T-helper 17 cell (primary cell): ENCODE measurements around the gene DGKE. TPM values are rescaled to one million over a fixed set of nuclear protein-coding genes. Genes with fewer than 3 reads are reported as not detected.
A peak's percentile ranks its signal among the peaks of the same experiment; 100 is the strongest.

Source experiments
- ATAC-seq: fragments of 150-1000 bp; cut with Tn5 transposase; 2 replicates; pipeline ENCODE4 v1.10.0; 2021; ENCODE audit warnings: mild to moderate bottlenecking, moderate library complexity
- DNase-seq, 3 donors: peaks; one replicate each; pipeline versions ENCODE4 v3.0.0 to v3.0.0-alpha.2; 2020 to 2021
- H3K9me3 ChIP-seq: one replicate; pipeline ENCODE4 v1.7.0; 2013; ENCODE audit warnings: low read length, mild to moderate bottlenecking; ENCODE audit not compliant: control insufficient read depth, poor library complexity, severe bottlenecking
- H3K27ac Mint-ChIP-seq: one replicate; pipeline ENCODE4 v1.8.0; 2022; ENCODE audit warnings: mild to moderate bottlenecking, moderate library complexity, mixed read lengths
- H3K27me3 Mint-ChIP-seq: one replicate; pipeline ENCODE4 v1.8.0; 2022; ENCODE audit warnings: mixed read lengths
- H3K36me3 Mint-ChIP-seq: one replicate; pipeline ENCODE4 v1.8.0; 2022; ENCODE audit warnings: low read depth, mixed read lengths
- H3K4me1 Mint-ChIP-seq: one replicate; pipeline ENCODE4 v1.8.0; 2022; ENCODE audit warnings: mild to moderate bottlenecking, mixed read lengths
- H3K4me3 Mint-ChIP-seq: one replicate; pipeline ENCODE4 v1.8.0; 2022; ENCODE audit warnings: mild to moderate bottlenecking, moderate library complexity, mixed read lengths
- total RNA-seq, 4 donors: library from RNA in 2 of 4; stranded (reverse) in 2 of 4; gene quantifications; one replicate each; pipeline ENCODE4 v1.2.3 and lab custom pipeline; 2022 to 2026

DGKE gene
- total RNA-seq, 2 donors from 2014 or later = 29.1 to 38.2 TPM

DNA sequence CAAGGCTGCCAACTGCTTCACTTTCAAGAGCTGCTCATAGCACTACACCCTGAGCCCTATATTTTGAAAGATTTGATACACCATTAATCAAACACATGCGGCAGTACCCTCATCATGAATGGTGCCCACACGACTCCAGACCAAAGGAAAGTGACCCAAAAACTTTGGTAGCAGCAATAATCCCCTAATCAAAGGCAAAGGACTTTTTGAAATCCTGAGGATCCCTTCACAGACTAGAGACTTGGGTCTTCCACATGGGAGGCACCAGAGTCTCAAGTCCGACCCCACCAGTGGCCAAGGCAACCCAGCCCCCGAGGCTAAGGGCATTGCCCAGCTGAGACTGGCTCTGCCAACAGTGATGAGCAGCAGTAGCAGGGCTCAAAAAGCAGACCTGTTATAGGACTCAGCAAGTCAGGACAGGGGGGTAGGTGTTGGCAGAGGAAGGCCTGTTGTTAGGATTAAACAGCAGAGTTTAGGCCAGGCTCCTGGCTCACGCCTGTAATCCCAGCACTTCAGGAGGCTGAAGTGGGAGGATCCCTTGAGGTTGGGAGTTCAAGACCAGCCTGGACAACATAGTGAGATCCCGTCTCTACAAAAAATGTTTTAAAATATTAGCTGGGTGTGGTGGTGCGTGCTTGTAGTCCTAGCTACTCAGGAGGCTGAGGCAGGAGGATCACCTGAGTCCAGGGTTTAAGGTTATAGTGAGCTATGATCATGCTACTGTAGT, 76.7 kb downstream of the DGKE start:
- ATAC-seq (no peak), DNase-seq (no peak)
- H3K27me3 Mint-ChIP-seq = no peaks in the 10 kb centered on the region
- H3K4me1 Mint-ChIP-seq = peaks cover 62% of the 10 kb centered on the region
- H3K27ac Mint-ChIP-seq = peak overlapping the region; percentile 85
- no peaks in the 10 kb centered on the region for H3K9me3 ChIP-seq
- peak overlapping the region; percentile 67 for H3K4me3 Mint-ChIP-seq
- H3K36me3 Mint-ChIP-seq = peaks cover 9% of the 10 kb centered on the region

DNA sequence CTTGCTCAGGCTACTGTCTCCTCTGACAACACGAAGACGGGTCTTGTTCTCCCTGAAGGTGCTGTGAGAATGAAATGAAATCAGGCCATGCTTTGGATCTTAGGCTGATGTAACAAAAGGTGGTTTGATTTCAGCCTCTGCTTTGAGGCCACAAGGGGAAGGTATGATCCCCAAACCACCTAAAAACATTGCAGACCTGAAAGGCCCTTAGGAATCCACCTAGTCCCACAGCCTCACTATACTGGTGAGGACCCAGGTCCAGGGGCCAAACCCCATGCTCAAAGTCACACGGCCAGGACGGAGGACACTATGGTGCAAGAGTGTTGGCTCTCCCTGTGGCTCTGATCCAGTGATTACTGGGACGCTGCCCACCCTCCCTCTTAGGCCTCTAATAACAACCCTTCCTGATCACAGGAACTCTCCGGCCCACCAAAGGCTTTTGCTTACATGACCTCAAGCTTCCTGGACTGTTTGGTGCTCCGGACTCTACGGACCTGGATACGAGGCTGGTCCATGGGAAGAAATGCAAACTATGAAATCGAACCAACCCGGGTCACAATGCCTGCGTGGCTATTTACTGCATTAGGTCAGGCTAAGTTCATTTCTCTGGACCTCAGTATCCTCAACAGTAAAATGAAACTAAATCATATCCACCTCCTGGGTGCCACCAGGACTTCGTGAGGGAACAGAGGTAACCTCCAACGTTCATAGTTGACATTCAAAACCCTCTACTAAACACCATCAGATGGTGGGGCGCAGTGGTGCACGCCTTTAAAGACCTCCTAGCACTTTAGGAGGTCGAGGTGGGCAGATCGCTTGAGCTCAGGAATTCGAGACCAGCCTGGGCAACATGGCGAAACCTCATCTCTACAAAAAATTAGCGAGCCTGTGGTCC, 78.4 kb downstream of the DGKE start:
- Mint-ChIP-seq H3K4me1 (peaks cover 57% of the 10 kb centered on the region), H3K27ac (peak overlapping the region; percentile 99), H3K36me3 (peaks cover 11% of the 10 kb centered on the region), H3K4me3 (peak overlapping the region; percentile 97), H3K27me3 (no peaks in the 10 kb centered on the region)
- no peaks in the 10 kb centered on the region for H3K9me3 ChIP-seq
- no peak for ATAC-seq
- no peak for DNase-seq

DNA sequence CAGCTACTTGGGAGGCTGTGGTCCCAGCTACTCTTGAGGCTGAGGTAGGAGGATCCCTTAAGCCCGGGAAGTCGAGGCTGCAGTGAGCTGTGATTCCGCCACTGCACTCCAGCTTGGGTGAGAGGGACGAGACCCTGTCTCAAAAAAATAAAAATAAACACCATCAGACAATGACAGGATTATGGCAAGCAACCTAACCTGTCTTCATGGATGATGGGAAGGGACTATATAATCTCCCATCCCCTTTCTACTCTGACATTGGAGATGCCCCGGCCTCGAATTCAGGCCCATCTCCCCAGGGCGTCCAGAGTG, 79.0 kb downstream of the DGKE start:
- DNase-seq (no peak), ATAC-seq (no peak)
- no peaks in the 10 kb centered on the region for H3K27me3 Mint-ChIP-seq
- H3K36me3 Mint-ChIP-seq = peaks cover 8% of the 10 kb centered on the region
- H3K27ac Mint-ChIP-seq = peak overlapping the region; percentile 99
- H3K9me3 ChIP-seq = no peaks in the 10 kb centered on the region
- H3K4me3 Mint-ChIP-seq = peak overlapping the region; percentile 97
- peaks cover 53% of the 10 kb centered on the region for H3K4me1 Mint-ChIP-seq

DNA sequence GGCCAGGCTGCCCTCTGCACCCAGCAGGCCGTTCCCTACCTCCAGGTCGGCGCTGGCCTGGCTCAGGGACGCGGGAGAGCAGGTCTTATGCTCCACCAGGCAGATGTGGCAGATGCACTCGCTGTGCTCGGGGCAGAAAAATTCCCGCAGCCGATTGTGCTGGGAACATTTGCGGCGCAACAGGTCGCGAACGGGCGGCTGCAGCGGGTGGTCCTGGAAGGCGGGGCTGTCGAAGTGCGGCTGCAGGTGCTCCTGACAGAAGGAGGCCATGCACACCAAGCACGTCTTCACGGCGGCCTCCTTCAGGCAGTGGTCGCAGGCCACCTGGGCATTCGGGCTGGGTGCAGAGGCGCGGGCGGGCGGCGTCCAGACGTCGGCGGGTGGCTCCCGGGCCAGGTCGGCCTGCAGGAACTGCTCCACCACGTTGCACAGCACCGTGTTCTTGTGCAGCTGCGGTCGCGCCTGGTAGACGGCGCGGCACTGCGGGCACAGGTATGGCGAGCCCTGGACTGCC, 79.5 kb downstream of the DGKE start:
- H3K27ac Mint-ChIP-seq = peak overlapping the region; percentile 99
- DNase-seq (no peak), ATAC-seq (peak; percentile 74)
- H3K27me3 Mint-ChIP-seq = no peaks in the 10 kb centered on the region
- peak overlapping the region; percentile 97 for H3K4me3 Mint-ChIP-seq
- no peaks in the 10 kb centered on the region for H3K9me3 ChIP-seq
- H3K4me1 Mint-ChIP-seq = peaks cover 49% of the 10 kb centered on the region
- peaks cover 8% of the 10 kb centered on the region for H3K36me3 Mint-ChIP-seq

DNA sequence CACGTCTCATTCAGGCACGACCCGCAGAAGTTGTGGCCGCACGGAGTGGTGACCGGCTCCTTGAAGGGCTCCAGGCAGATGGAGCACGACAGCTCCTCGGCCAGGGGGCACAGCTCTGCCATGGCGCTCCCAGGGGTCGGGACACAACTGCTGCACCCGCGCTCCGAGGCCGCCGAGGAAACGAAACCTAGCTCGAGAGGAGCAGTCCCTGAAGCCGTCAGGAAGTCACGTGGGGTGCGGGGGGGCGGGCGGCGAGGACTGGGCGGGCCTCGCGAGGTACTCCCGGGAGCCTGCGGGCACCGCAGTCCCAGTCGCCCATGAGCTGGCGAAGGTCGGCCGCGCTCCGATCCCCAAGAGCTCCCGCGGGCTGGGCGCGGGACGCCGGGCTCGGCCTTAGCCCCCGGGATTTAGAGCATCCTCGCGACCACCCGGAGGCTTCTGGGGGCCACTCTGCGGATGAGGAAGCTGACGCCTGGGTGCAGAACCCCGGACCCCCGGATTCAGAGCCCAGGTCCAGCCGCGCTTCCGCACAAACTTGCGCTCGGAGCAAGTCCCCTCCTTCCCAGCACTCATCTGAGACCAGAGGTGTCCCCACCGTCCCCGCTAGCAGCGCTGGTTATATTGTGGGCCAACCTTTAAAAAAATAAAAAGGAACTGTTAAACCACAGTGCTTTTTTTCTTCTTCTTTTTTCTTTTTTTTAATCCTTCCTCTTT, 80.1 kb downstream of the DGKE start, which contains the start of gene TRIM25:
Gene TRIM25, minus strand, starts transcription at position 183 of the 714 bp plus-strand sequence. Its CDS starts 61 bp downstream, at position 122.
- Mint-ChIP-seq H3K4me1 (peaks cover 45% of the 10 kb centered on the region), H3K4me3 (peak within 1 kb of the TSS; percentile 97), H3K36me3 (peaks cover 8% of the 10 kb centered on the region), H3K27ac (peak within 1 kb of the TSS; percentile 99), H3K27me3 (no peaks in the 10 kb centered on the region)
- ATAC-seq (peak; percentile 91), DNase-seq (peak; percentile 64 to 87 (median 84))
- no peaks in the 10 kb centered on the region for H3K9me3 ChIP-seq

DNA sequence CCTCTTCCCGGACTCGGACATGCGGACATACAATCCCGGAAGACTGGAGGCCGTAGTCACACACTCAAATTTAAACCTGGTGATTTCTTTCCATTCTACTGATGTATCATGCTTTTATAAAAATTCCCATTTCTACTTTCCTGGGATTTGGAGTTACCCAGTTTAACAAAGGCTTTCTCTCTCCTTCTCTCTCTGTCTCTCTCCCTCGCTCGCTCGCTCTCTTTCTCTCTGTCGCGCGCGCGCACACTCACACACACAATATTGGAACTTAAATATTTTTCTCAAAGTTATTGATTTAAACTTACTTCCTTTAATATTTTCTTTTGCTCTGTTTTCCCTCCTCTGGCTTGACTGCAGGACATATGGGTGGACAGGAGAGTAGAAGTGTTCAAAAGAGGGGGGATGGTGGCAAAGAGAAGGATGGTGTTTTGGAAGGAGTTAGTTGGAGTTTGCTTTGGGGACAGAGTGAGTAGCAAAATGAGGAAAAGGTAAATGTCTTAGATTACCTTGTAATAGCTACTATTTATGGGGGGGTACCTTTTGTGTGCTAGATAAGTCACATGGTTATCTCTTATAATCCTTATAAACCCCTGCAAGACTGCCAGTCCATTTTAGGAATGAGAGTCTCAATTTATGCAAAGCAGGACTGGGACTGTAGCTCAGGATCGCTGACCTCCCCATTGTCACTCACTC, 80.8 kb downstream of the DGKE start:
- Mint-ChIP-seq H3K4me3 (peak overlapping the region; percentile 97), H3K4me1 (peaks cover 43% of the 10 kb centered on the region), H3K27me3 (no peaks in the 10 kb centered on the region), H3K27ac (peak overlapping the region; percentile 99), H3K36me3 (peaks cover 8% of the 10 kb centered on the region)
- no peak for DNase-seq
- no peak for ATAC-seq
- H3K9me3 ChIP-seq = no peaks in the 10 kb centered on the region

DNA sequence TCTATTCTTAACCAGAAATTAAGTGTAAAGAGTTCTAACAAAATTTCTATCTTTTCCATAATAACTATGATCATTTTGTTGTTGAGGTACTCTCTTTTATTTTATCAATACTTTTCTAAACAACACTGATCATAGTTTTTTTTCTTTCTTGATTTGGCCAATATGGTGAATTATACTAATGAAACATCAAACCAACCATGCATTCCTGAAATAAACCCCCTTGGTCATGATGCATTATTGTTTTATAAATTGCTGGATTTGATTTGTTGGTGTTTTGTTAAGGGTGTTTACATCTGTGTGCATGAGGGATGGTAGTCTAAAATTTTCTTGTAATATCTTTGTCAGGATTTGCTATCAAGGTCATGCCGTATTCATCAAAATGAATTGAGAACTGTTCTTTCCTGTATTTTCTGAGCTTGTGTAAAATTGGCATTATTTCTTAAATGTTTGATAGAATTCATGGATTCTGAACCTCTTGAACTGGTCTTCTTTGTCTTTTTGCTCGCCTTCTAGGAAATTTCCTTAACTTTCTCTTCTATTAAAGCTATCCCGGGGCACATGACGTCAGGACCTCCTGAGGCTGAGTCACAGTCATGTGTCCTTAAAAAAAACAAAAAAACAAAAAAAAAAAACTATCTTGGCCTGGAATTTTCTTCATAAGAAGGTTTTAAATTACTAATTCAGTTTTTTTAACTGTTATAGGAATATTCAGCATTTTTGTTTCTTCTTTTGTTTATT, 83.8 kb downstream of the DGKE start:
- H3K9me3 ChIP-seq = no peaks in the 10 kb centered on the region
- no peak for DNase-seq
- no peak overlapping the region for H3K27ac Mint-ChIP-seq
- peaks cover 8% of the 10 kb centered on the region for H3K36me3 Mint-ChIP-seq
- ATAC-seq = no peak
- no peak overlapping the region for H3K4me3 Mint-ChIP-seq
- H3K27me3 Mint-ChIP-seq = no peaks in the 10 kb centered on the region
- H3K4me1 Mint-ChIP-seq = peaks cover 16% of the 10 kb centered on the region

DNA sequence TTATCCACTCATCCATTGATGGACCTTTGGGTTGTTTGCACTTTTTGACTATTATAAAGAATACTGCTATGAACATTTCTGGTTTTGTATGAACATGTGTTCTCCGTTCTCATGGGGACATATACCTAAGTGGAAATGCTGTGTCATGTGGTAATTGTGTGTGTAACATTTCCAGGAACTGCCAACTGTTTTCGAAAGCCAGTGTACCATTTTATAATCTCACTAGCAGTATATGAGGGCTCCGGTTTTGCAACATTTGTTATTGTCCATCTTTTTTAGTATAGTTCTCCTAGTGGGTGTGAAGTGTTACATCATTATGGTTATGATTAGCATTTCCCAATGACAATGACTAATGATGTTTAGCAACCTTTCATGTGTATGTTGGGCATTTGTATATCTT, 85.0 kb downstream of the DGKE start:
- no peaks in the 10 kb centered on the region for H3K9me3 ChIP-seq
- Mint-ChIP-seq H3K27me3 (no peaks in the 10 kb centered on the region), H3K4me3 (no peak overlapping the region), H3K27ac (no peak overlapping the region), H3K36me3 (peaks cover 8% of the 10 kb centered on the region), H3K4me1 (peaks cover 13% of the 10 kb centered on the region)
- DNase-seq (no peak), ATAC-seq (no peak)

Other genes starting within 250 kb of the DGKE start
- gene NOG, start 240.5 kb upstream of the DGKE start, total RNA-seq = under 1 TPM; 0.23 to 0.37 TPM
- 1 to 10 TPM; 4.1 to 6.6 TPM for gene C17orf67, start 231 bp upstream of the DGKE start, total RNA-seq
- 10 to 100 TPM; 40.2 to 46.3 TPM for gene TRIM25, start 79.9 kb downstream of the DGKE start, total RNA-seq
- 10 to 100 TPM; 14.0 to 19.6 TPM for gene COIL, start 126.9 kb downstream of the DGKE start, total RNA-seq
- gene SCPEP1, start 144.0 kb downstream of the DGKE start, total RNA-seq = 10 to 100 TPM; 17.7 to 21.9 TPM